Fibroblast of lung (primary cell): ENCODE results near the gene FHIT.

Experiments used
- EZH2 ChIP-seq: IDR thresholded peaks from 2 replicates; pipeline ENCODE4 v1.5.1; 2012; ENCODE audit warnings: low read length, control low read depth, mild to moderate bottlenecking; ENCODE audit errors: missing control alignments
- TF ChIP-seq, protein P1 (sequence below), 2 donors: IDR thresholded peaks in 1 of 2; conservative IDR thresholded peaks in 1 of 2; 1 replicate in 1 of 2; 2 replicates in 1 of 2; pipeline ENCODE4 v1.5.1; 2011 to 2012; ENCODE audit warnings: low read length in 2 of 2, control low read depth in 1 of 2, inconsistent platforms in 1 of 2, low read depth in 1 of 2, mild to moderate bottlenecking in 1 of 2

DNA sequence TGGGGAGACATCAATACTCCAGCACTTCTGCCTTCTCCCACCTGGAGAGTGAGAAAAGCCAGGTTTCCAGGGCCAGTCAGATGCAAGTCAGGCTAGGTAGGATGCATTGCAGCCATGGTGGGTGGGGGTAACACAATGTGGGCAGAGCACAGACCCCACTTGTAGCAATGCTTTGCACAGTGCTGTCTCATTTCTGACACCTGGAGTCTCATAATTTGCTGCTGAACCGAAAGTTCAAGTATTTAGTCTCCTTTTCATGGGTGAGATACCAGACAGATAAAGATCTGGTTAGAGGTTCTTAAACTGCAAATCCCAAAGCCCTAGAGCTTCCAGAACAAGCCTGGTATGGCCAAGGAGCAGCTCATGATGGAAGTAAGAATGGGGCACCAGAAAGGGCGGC, 1321.1 kb downstream of the FHIT start:
- TF ChIP-seq, protein P1, sequence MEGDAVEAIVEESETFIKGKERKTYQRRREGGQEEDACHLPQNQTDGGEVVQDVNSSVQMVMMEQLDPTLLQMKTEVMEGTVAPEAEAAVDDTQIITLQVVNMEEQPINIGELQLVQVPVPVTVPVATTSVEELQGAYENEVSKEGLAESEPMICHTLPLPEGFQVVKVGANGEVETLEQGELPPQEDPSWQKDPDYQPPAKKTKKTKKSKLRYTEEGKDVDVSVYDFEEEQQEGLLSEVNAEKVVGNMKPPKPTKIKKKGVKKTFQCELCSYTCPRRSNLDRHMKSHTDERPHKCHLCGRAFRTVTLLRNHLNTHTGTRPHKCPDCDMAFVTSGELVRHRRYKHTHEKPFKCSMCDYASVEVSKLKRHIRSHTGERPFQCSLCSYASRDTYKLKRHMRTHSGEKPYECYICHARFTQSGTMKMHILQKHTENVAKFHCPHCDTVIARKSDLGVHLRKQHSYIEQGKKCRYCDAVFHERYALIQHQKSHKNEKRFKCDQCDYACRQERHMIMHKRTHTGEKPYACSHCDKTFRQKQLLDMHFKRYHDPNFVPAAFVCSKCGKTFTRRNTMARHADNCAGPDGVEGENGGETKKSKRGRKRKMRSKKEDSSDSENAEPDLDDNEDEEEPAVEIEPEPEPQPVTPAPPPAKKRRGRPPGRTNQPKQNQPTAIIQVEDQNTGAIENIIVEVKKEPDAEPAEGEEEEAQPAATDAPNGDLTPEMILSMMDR (conservative IDR thresholded peaks at IDR 0.05 in 1 of 2, IDR thresholded peaks at IDR 0.05 in 1 of 2; ENCODE audit: low read depth in 1 of 2, low read length in 2 of 2) = no peak
- TF ChIP-seq EZH2 = no peak
